HG03175 (cell line): ENCODE data around the gene SCG3.

ENCODE experiments used
- ATAC-seq: cut with Tn5 transposase; IDR thresholded peaks from one replicate; pipeline ENCODE4 v1.9.1; 2021; ENCODE audit warnings: mild to moderate bottlenecking, moderate library complexity; ENCODE audit not compliant: unreplicated experiment

SCG3 gene

DNA sequence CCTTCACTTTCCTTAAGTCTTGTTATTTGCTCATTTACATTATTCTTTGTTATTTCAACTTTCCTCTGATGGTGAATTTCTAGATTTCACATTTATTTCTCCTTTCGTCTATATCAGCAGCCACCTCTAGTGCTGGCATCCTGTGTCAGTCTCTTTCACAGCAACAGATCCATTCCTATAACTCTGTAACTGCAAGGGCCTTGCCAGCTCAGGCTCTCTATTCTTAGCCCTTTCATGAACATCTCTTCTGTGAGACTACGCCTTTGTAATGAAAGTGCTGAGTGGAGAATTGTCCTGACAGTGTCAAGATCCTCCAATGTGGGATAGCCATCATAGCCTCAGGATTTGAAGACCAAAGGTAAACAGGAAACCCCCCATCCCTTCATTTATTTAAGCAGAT is 3.9 kb upstream of the SCG3 start:
- no peak for ATAC-seq

DNA sequence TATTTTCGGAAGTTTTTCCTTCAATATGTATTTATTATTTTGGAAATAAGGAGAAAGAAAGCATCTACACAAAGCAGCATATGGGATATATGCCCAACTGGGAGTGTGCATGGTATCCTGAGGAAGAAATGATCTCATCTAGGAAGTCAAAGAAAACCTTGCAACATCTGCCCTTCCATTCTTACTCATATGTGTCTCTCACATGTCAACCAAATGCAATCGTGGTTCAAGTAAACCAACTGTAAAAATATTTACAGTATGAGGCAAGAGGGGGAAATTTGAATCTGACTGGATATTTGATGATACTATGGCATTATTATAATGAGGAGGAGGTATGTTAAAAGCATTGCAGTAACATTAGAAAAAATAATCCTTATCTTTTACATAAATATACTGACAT is 3.2 kb upstream of the SCG3 start:
- no peak for ATAC-seq

- no peak for ATAC-seq
These were observed 982 bp upstream of the SCG3 start for GRCh38 chr15:51680321-51680720.

GRCh38 chr15:51687565-51687964 is 6.3 kb downstream of the SCG3 start:
- ATAC-seq = no peak

DNA sequence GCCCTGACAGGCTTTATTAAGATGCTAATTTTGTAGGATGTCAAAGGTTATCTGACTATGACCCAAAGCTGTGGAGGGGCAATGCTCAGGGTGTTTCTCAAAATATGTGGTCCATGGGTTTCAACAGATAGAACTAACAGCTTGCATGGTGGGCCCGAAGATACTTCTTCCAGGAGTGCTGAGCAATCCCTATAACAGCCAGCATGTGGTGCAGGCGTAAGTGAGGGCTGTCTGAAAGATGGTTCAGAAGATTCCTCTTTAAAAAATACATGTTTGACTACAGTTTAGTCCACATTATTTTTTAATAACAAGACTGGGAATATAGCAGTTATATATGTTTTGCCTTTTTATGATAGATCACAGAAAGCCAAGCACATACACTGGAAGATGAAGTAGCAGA is 7.6 kb downstream of the SCG3 start:
- ATAC-seq = no peak

DNA sequence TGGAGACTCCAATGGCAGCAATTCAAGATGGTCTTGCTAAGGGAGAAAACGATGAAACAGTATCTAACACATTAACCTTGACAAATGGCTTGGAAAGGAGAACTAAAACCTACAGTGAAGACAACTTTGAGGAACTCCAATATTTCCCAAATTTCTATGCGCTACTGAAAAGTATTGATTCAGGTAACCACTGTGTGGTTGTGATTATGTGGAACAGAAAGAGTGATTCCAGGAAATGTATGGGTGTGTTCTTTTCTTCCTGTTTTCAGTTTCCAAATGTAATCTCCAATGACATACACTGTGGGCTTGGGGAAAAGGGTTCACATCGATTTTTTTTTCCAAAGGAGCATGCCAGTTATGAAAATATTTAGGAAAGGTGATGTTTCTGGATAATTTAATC is 10.9 kb downstream of the SCG3 start:
- ATAC-seq = no peak

- no peak for ATAC-seq
These were observed 15.3 kb downstream of the SCG3 start for GRCh38 chr15:51696566-51696965.

GRCh38 chr15:51697163-51697562 is 15.9 kb downstream of the SCG3 start:
- ATAC-seq = no peak

GRCh38 chr15:51699373-51699772 is 18.1 kb downstream of the SCG3 start:
- ATAC-seq = no peak

DNA sequence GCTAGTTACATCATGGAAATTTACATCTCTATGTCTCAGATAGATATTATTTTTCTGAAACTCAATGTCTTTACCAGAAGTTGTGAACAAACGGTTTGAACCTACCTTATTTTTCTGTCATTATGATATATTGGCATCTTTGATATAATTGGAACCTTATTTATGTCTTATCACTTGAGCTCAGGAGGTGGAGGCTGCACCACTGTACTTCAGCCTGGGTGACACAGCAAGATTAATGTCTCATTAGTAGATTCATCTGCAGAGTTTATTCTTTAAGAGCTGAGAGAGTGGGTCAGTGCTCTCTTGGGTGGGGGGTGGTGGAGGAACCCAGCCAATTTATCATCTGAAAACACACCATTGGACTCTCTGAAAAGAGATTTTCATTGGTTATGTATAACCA is 21.4 kb downstream of the SCG3 start:
- no peak for ATAC-seq

DNA sequence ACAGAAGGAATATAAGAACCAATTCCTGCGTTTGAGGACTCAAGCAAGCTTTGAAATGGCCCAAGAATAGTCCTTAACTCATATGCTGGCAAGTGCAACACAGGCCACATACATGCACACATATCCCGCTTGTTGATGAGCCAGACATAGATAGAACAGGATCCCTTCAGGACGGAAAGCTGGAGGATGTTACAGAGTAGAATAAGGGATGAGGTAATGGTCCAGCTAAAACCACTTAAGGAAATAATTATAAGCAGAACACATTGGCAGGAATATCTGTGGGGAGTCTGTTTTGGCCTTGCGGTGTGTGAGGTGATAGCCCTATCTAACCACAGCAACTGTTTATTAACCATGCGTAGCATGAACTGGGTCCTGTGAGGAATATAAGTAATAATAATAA is 25.0 kb downstream of the SCG3 start:
- ATAC-seq = no peak

GRCh38 chr15:51706926-51707608 is 25.8 kb downstream of the SCG3 start:
- ATAC-seq = no peak

GRCh38 chr15:51708013-51708412 is 26.7 kb downstream of the SCG3 start:
- ATAC-seq = no peak

GRCh38 chr15:51709031-51709430 is 27.7 kb downstream of the SCG3 start:
- ATAC-seq = no peak

DNA sequence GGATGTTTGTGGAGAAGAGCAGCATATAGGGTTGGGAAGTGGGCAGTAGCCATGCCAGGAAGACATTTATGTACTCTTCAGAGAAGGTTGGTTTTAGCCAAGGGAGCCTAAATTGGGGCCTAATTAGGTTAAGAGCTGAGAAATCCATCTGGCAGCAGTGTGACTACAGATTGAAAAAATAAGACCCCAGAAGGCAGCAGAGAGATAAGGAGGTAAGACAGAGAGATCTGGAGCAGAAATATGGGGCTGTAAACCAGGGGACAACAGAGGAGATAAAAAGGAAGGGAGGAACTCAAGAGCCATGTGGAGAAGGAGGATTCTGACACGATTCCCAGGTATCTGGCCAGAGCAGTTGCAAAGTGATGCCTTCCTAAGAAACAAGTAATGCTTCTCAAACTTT is 32.9 kb downstream of the SCG3 start:
- no peak for ATAC-seq

DNA sequence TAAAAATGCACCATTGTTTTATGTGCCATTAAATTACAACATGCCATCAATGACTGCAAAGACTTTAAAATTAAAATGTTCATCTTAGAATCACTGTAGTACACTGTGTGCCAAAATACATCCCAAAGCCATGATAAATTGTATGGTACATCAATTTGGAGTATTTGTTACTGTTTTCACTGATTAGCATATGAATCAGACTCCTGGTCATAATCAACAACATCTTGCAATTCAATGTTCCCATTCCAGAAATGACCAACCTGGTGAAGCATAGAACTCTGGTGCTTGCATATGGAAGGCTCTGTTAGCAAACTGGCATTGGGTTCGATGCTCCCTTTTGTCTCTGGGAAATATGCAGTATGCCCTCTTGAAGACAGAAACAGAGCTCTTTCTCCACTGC is 33.6 kb downstream of the SCG3 start:
- no peak for ATAC-seq

DNA sequence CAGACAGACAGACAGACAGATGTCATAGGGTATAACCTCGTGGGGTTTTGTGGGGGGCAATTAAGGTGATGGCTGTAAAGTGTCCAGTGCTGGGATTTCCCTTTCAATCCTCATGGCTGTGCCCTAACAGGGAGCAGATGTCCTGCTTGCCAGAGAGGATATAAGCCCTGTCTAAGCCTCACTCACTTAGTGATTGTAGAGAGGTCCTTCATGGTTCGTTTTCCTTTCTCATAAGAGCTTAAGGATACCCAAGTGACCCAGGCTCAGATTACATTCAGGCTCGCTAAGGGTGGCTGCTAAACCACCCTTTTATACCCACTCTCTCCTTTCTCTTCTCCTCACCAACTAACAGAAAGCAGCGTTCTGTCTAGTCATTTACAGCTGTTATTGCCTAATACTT is 36.9 kb downstream of the SCG3 start:
- no peak for ATAC-seq

DNA sequence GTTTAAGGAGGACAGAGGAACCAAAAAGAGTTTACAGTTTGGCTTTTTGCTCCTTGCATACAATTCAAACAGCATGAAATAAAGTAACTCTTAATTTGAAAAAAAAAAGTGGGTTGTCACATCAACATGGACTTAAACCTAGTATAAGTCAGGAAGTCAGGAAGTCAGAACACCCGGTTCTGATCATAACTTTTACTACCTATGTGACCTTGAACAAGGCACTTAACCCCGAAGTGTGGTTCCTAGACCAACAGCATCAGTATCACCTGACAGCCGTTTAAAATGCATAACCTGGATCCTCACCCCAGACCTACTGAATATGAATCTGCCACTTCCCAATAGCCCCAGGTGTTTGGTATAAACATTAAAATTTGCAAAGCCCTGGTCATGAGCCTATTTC is 37.4 kb downstream of the SCG3 start:
- ATAC-seq = no peak

GRCh38 chr15:51720201-51720995 is 39.1 kb downstream of the SCG3 start:
- no peak for ATAC-seq

GRCh38 chr15:51721199-51721960 is 40.1 kb downstream of the SCG3 start:
- ATAC-seq = no peak

DNA sequence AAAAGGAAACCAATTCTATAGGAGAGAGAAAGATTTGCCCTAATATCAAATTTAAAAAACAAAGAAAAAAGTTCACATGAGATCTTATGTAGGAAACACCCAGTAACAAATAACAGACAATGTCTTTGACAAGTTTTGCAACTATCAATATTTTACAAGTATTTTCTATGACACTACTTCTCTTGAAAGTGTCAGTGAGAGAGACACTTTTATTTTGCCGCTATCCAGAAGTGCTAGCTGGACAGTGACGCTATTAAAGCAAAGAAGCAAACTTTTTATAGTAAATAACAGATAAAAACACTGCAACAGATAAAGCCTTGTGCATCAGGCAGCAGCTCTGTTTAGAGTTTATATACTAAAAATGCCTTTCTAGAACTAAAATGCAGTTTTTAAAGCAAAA is 42.9 kb downstream of the SCG3 start:
- ATAC-seq = no peak

DNA sequence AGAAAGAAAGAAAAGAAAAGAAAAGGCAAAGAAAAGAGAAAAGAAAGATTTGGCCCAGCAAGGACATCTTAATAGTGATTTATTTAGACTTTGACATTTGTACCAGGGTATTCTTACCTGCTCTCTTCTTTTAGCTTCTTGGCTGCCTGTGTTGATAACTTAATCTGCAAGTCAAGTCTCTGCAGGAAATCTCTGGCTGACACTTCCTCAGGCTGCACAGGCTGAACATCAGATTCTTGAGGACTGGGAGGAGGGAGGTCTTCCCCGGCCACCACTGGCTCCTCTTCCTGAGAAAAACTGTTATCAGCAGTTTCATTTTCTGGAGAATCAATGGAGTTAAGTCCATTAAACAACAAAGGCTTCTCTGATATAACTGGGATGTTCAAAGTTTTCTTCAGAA is 43.4 kb downstream of the SCG3 start:
- ATAC-seq = no peak
